Measurements from ENCODE around the gene KLHL24.

GRCh38 chr3:183698318-183698751 lies 62.9 kb downstream of the KLHL24 start:
- TF ChIP-seq CTCF (IDR thresholded peaks at IDR 0.05): no peak
- TF ChIP-seq POLR2A (IDR thresholded peaks at IDR 0.05): no peak

Data from testis (tissue), 2 donors.